GM06990 (cell line): ENCODE results near the gene FBXW5.

Source experiments
- DNase-seq: peaks from one replicate; pipeline ENCODE4 v3.0.0-alpha.2; 2011; ENCODE audit not compliant: insufficient read length; ENCODE audit errors: extremely low read depth
- H3K27me3 ChIP-seq: replicated peaks from 2 replicates; pipeline ENCODE4 v1.6.0; 2011; ENCODE audit warnings: low read length; ENCODE audit not compliant: control insufficient read depth, insufficient read depth
- H3K36me3 ChIP-seq: 2 replicates; pipeline ENCODE4 v1.5.1; 2011; ENCODE audit warnings: low read length; ENCODE audit not compliant: control insufficient read depth, insufficient read depth
- H3K4me3 ChIP-seq: replicated peaks from 2 replicates; pipeline ENCODE4 v1.5.1; 2011; ENCODE audit warnings: low read depth, mild to moderate bottlenecking, control low read depth, low read length
- CTCF ChIP-seq: IDR thresholded peaks from 2 replicates; pipeline ENCODE4 v1.5.1; 2011; ENCODE audit warnings: low read length, control low read depth, mild to moderate bottlenecking, inconsistent platforms; ENCODE audit not compliant: insufficient read depth, poor library complexity, severe bottlenecking

FBXW5 gene

GRCh38 chr9:136988872-136989271 lies 44.3 kb upstream of the FBXW5 start:
- Histone ChIP-seq H3K27me3 (no peaks in the 10 kb centered on the region; the same call in 1 of the 2 replicates), H3K36me3 (no peaks in the 10 kb centered on the region; the same call in 1 of the 2 replicates), H3K4me3 (no peak overlapping the region)
- TF ChIP-seq CTCF = no peak
- no peak for DNase-seq

- no peaks in the 10 kb centered on the region; the same call in 1 of the 2 replicates for H3K27me3 ChIP-seq
- no peak overlapping the region for H3K4me3 ChIP-seq
- no peak for DNase-seq
- no peaks in the 10 kb centered on the region for H3K36me3 ChIP-seq
- no peak for TF ChIP-seq CTCF
Observed at GRCh38 chr9:136985853-136986252, 41.3 kb upstream of the FBXW5 start.

- no peak for TF ChIP-seq CTCF
- Histone ChIP-seq H3K27me3 (no peaks in the 10 kb centered on the region; the same call in 1 of the 2 replicates), H3K36me3 (no peaks in the 10 kb centered on the region), H3K4me3 (no peak overlapping the region)
- DNase-seq = no peak
Observed at GRCh38 chr9:136985027-136985602, 40.6 kb upstream of the FBXW5 start.

- no peak overlapping the region for H3K4me3 ChIP-seq
- no peak for DNase-seq
- TF ChIP-seq CTCF = no peak
- no peaks in the 10 kb centered on the region for H3K36me3 ChIP-seq
- H3K27me3 ChIP-seq = no peaks in the 10 kb centered on the region; the same call in 1 of the 2 replicates
Observed at GRCh38 chr9:136984464-136985026, 40.0 kb upstream of the FBXW5 start.

GRCh38 chr9:136983656-136984314 lies 39.2 kb upstream of the FBXW5 start:
- no peak for DNase-seq
- Histone ChIP-seq H3K36me3 (no peaks in the 10 kb centered on the region), H3K4me3 (no peak overlapping the region), H3K27me3 (no peaks in the 10 kb centered on the region; the same call in 1 of the 2 replicates)
- TF ChIP-seq CTCF = no peak
